LNCAP (cell line): ENCODE measurements around the gene PCDHA1.
"Not testable (repeated sequence)": the region's sequence is repeated elsewhere in the genome, so short reads cannot be mapped to it uniquely, and the experiment has no call there.

ENCODE experiments used
- TF ChIP-seq, protein P1 (sequence below): fragments of 450-650 bp; IDR thresholded peaks from 2 replicates; pipeline ENCODE4 v1.5.1; 2017; ENCODE audit warnings: mild to moderate bottlenecking

PCDHA1 gene

DNA sequence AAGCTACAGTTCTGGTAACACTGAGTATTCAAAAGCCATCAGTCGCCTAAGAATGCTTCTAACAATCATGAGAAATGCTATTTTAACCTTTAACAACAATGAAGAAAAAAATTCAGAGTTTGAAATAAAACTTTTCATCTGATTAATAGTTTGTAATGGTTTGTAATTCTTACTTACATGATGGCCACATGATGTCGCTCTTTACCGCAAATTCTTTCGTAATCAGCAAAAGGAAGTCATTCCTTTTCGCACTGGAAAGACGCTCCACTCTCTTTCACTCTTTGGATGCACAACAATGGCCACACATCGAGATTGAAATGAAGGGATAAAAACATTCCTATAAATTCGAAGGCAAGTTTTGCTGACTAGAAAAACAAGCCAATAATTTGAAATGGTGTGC is 48.1 kb downstream of the PCDHA1 start, which contains the start of gene PCDHA7:
Gene PCDHA7 (plus strand): TSS at position 277 of the 400 bp plus-strand sequence. CDS start 115 bp downstream, at position 392.
- TF ChIP-seq, protein P1, sequence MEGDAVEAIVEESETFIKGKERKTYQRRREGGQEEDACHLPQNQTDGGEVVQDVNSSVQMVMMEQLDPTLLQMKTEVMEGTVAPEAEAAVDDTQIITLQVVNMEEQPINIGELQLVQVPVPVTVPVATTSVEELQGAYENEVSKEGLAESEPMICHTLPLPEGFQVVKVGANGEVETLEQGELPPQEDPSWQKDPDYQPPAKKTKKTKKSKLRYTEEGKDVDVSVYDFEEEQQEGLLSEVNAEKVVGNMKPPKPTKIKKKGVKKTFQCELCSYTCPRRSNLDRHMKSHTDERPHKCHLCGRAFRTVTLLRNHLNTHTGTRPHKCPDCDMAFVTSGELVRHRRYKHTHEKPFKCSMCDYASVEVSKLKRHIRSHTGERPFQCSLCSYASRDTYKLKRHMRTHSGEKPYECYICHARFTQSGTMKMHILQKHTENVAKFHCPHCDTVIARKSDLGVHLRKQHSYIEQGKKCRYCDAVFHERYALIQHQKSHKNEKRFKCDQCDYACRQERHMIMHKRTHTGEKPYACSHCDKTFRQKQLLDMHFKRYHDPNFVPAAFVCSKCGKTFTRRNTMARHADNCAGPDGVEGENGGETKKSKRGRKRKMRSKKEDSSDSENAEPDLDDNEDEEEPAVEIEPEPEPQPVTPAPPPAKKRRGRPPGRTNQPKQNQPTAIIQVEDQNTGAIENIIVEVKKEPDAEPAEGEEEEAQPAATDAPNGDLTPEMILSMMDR, result peak; percentile 27; the same call in 1 of the 2 replicates

GRCh38 chr5:140835622-140836510 is 49.9 kb downstream of the PCDHA1 start:
- TF ChIP-seq, protein P1, result no peak

DNA sequence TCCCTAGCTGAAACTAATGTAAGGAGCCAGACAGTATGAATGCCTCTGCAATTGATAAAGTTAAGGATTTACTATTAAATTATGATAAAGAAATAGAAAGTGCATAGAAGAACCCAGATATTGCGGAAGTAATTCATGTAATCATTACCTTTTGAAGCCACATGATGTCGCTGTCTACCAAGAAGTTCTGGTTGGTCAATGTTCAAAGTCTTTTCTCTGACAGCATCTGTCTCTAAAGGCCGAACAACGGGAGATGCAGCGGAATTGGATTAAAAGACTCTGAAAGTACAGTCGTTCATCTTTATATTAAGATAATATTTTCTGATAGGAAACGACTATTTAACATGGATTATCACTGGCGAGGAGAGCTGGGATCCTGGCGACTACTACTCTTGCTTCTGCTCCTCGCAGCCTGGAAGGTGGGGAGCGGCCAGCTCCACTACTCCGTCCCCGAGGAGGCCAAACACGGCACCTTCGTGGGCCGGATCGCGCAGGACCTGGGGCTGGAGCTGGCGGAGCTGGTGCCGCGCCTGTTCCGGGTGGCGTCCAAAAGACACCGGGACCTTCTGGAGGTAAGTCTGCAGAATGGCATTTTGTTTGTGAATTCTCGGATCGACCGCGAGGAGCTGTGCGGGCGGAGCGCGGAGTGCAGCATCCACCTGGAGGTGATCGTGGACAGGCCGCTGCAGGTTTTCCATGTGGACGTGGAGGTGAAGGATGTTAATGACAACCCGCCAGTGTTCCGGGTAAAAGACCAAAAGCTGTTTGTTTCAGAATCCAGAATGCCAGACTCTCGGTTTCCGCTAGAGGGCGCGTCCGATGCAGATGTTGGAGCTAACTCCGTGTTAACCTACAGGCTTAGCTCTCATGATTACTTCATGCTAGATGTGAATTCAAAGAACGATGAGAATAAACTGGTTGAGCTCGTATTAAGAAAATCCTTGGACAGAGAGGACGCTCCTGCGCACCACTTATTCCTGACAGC is 55.3 kb downstream of the PCDHA1 start, which contains the start of gene PCDHA8:
Gene PCDHA8 (plus strand): TSS at position 210 of the 985 bp plus-strand sequence. CDS start 135 bp downstream, at position 345.
- TF ChIP-seq, protein P1, result peak; percentile 63

DNA sequence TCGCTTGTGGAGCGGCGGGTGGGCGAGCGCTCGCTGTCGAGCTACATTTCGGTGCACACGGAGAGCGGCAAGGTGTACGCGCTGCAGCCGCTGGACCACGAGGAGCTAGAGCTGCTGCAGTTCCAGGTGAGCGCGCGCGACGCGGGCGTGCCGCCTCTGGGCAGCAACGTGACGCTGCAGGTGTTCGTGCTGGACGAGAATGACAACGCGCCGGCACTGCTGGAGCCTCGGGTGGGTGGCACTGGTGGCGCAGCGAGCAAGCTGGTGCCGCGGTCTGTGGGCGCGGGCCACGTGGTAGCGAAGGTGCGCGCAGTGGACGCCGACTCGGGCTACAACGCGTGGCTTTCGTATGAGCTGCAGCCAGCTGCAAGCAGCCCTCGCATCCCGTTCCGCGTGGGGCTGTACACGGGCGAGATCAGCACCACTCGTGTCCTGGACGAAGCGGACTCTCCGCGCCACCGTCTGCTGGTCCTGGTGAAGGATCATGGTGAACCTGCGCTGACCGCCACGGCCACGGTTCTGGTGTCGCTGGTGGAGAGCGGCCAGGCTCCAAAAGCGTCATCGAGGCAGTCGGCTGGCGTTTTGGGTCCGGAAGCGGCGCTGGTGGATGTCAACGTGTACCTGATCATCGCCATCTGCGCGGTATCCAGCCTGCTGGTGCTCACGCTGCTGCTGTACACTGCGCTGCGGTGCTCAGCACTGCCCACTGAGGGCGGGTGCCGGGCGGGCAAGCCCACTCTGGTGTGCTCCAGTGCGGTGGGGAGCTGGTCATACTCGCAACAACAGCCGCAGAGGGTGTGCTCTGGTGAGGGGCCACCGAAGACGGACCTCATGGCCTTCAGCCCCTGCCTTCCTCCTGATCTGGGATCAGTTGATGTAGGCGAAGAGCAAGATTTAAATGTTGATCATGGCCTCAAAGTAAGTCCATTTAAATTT is 57.1 kb downstream of the PCDHA1 start:
- TF ChIP-seq, protein P1, result no peak

DNA sequence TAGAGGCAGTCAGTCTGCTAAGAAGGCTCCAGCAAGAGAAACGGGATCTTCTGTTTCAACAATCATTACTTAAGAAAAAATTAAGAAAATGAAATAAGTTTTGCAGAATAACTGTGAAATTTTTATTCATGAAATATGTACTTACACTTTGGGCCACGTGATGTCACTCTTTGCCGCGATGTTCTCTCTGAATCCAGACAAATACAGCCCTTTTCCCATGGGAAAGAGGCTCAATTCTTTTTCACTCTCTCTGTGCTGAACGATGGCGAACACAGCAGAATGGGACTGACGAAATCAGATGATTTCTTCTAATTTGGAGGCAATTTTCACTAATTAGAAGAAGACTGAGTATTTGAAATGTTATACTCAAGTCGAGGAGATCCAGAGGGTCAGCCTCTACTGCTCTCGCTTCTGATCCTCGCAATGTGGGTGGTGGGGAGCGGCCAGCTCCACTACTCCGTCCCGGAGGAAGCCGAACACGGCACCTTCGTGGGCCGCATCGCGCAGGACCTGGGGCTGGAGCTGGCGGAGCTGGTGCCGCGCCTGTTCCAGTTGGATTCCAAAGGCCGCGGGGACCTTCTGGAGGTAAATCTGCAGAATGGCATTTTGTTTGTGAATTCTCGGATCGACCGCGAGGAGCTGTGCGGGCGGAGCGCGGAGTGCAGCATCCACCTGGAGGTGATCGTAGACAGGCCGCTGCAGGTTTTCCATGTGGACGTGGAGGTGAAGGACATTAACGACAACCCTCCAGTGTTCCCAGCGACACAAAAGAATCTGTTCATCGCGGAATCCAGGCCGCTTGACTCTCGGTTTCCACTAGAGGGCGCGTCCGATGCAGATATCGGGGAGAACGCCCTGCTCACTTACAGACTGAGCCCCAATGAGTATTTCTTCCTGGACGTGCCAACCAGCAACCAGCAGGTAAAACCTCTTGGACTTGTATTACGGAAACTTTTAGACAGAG is 62.5 kb downstream of the PCDHA1 start, which contains the start of gene PCDHA9:
Gene PCDHA9 (plus strand): TSS at position 244 of the 964 bp plus-strand sequence. CDS start 114 bp downstream, at position 358.
- TF ChIP-seq, protein P1, result not testable (repeated sequence)
